HG03060 (cell line): ENCODE results near the gene WDFY1.
"Not testable (repeated sequence)": the region's sequence is repeated elsewhere in the genome, so short reads cannot be mapped to it uniquely, and the experiment has no call there.

ENCODE experiments used
- ATAC-seq: cut with Tn5 transposase; IDR thresholded peaks from one replicate; pipeline ENCODE4 v1.9.1; 2021; ENCODE audit warnings: low read depth, moderate number of reproducible peaks; ENCODE audit not compliant: unreplicated experiment

WDFY1 gene

GRCh38 chr2:223900531-223900930 is 44.6 kb downstream of the WDFY1 start:
- ATAC-seq: no peak

DNA sequence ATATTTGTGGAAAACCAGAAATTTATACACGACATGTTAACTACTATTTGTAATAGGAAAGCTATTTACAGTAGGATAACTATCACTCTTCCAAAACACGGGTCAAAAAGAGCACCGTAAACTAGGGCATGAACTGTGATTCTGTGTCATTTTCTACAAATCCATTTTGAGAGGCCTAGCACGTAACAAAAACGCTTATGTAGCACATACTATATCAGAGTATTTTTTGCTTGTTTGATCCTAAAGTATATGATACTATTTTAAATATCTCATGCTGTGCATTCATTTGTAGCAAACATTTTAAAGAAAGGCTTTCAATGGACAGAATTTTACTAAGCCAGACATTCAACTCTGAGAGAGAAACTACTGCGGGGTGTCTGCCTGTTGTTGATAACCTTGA is 45.1 kb downstream of the WDFY1 start:
- no peak for ATAC-seq

DNA sequence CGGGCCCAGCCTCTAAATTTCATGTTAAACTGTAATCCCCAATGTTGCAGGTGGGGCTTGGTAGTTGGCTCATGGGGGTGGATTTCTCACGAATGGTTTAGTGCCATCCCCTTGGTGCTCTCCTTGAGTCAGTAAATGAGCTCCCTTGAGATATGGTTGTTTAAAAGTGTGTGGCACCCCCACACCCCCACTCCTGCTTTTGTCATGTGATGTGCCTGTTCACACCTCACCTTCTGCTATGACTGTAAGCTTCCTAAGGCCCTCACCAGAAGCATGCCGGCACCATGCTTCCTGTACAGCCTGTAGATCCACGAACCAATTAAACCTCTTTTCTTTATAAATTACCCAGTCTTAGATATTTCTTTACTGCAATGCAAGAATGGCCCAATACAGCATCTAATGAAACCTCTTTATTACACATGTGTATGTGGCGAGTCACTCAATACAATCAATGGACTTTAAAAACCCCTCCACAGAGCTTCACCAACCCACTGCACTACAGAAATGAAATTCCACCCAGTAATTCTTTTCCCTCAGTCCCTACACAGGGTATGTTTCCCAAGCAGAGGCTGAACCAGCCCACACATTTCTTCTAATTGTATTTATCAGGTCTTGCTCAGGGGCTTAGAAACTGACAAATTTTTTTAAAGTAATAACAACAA is 47.3 kb downstream of the WDFY1 start:
- ATAC-seq: no peak

GRCh38 chr2:223896833-223897311 is 48.3 kb downstream of the WDFY1 start:
- ATAC-seq: peak; percentile 46

DNA sequence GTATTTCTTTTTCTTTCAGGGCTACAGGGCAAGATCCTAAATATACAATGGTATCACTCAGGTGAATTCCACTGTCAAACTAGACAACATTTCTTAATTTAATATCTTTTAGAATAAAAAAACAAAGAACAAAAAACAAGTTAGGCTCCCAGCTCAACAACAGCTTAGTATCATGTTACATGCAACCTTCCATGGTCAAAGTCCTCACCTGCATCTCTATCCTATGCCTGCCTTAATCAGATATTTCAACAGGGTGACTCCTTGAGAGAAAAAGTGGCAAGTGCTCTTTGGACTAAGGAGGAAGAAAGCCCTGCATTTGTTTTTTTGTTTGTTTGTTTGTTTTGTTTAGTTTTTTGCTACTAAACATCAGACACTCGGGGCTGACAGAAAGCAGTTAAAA is 50.2 kb downstream of the WDFY1 start:
- ATAC-seq: no peak

DNA sequence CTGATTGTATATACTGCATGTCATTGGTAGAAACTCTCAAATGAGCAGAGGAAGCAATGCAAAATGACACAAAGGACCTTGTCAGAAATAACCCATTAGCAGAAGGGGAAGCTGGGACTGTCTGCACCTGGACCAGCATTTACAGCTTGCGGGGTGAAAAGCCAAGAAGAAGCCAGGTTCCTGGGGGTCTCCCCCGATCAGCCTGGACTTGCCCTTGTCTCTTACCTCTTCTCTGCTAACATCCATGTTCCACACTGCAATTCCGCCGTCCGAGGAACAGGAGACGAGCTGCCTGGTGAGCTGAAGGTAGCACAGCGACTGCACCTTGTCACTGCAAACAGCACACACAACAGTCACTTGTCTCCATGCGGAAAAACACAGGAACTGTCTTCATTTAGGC is 51.1 kb downstream of the WDFY1 start:
- ATAC-seq: no peak

DNA sequence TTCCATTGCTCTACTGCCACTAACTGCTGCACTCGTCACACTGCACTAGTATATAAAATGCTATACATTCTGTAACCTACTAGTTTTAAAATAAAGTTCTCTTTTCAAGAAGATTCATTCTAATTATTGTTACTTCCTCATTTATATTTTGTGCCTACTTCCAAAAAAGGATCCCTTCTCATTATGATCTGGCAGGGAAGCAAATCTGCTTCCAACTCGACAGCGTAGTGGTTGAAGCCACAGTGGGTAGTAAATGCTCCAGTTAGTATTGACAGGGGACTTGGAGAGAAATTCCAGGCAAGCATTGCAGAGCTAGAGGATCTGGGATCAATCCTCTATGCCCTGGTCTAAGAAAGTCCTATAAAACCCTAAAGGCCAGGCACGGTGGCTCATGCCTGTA is 54.4 kb downstream of the WDFY1 start:
- no peak for ATAC-seq

- no peak for ATAC-seq
These were observed 55.9 kb downstream of the WDFY1 start for GRCh38 chr2:223889229-223889628.

GRCh38 chr2:223888251-223888650 is 56.9 kb downstream of the WDFY1 start:
- no peak for ATAC-seq

DNA sequence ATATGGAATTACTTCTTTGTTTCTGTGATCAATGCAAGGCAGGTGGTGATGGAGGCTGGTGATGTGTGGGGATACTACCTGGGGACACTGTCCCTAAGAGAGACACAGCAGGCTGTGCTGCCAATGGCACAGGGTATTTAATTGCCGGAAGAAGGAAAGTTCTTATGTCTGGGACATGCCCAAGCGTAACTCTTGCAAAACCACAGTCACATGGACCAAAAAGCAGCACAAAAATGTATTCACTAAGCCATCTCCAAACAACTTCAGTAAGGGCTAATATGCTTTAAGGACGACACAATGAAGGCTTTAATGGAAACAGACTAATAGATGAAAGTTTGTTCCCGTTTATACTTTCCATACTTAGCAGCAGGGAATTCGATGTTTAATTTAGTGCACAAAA is 58.0 kb downstream of the WDFY1 start:
- ATAC-seq: no peak

DNA sequence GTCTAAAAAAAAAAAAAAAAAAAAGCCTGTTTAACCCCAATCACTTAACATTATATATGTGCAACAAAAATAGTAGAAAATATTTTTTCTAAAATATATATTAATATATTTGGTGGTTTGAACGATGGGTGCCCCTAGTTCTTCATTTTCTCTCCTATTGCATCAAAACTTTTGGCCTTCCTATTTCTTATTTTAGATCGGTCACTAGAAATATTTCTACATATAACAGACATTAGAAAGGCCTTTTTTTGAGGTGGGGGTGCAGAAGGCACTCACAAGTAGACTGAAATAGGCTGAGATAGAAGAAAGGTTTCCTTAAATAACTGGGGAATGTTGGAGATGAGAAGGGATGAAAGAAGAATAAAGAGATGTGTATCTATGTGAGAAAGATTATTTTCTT is 58.4 kb downstream of the WDFY1 start:
- ATAC-seq: no peak

GRCh38 chr2:223884399-223884798 is 60.7 kb downstream of the WDFY1 start:
- ATAC-seq: peak; percentile 65

DNA sequence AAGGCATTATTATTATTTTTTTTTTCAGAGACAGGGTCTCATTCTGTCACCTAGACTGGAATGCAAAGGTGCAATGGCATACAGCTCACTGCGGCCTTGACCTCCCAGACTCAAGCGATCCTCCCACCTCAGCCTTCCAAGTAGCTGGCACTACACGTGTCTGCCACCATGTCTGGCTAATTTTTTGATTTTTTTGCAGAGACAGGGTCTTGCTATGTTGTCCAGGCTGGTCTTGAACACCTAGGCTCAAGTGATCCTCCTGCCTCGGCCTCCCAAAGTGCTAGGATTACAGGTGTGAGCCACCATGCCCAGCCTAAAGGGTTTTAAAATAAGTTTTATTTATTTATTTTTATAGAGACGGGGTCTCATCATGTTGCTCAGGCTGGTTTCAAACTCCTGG is 62.4 kb downstream of the WDFY1 start:
- ATAC-seq: no peak

DNA sequence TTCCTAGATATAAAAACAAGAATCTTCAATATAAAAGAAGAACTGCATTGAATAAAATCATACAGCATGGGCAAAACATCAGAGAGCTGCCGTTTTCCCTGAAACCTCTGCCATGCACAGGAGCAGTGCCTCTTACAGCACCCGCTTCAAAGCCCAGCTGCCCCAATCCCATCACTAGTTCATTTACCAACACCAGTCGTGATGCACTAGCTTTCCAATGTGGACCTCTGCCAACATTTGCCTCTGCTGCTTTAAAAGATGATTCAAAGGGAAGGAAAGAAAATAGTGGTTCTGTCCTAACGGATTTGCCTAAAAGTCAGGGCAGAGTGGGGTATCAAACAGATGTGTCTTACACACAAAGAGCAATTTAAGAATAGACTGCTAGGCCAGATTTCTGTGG is 64.3 kb downstream of the WDFY1 start:
- no peak for ATAC-seq

GRCh38 chr2:223877721-223878410 is 67.3 kb downstream of the WDFY1 start:
- no peak for ATAC-seq

DNA sequence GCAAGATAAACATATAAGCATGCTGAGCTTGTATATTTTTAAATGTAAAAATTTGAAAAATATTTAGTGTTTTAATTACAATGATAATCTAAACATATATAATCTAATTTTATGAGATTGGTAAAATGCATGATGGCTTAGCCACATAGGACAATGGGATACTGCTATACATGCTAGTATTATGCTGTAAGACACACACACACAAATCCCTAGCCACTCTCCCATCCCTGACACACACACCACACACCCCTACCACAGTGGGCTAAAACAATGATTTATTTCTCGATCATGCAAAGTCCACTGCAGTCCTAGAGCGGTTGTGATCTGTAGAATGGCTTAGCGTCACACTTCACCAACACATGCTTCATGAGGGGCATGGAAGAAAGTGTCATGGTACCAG is 71.5 kb downstream of the WDFY1 start:
- no peak for ATAC-seq

DNA sequence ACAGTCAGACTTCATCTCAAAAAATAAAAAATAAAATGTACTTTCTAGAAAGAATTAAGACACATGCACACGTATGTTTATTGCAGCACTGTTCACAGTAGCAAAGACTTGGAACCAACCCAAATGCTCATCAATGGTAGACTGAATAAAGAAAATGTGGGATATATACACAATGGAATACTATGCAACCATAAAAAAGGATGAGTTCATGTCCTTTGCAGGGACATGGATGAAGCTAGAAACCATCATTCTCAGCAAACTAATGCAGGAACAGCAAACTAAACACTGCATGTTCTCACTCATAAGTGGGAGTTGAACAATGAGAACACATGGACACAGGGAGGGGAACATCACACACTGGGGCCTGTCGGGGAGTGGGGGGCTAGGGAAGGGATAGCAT is 72.4 kb downstream of the WDFY1 start:
- not testable (repeated sequence) for ATAC-seq

DNA sequence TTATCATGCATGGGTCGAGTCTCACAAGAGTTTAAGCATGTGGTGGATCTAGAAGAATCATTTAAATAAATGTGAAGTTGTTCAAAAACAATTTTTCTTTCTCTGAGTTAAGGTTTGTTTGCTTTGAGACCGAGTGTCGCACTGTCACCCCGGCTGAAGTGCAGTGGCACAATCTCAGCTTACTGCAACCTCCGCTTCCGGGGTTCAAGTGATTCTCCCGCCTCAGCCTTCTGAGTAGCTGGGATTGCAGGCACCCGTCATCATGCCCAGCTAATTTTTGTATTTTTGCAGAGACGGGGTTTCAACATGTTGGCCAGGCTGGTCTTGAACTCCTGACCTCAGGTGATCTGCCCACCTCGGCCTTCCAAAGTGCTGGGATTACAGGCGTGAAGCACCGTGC is 73.5 kb downstream of the WDFY1 start:
- not testable (repeated sequence) for ATAC-seq

GRCh38 chr2:223870840-223871611 is 74.1 kb downstream of the WDFY1 start:
- no peak for ATAC-seq

GRCh38 chr2:223868005-223868404 is 77.1 kb downstream of the WDFY1 start:
- ATAC-seq: no peak

- no peak for ATAC-seq
These were observed 79.1 kb downstream of the WDFY1 start for GRCh38 chr2:223865907-223866508.
